ENCODE measurements around the gene CHIA. TPM values are rescaled to one million over a fixed set of nuclear protein-coding genes. Genes with fewer than 3 reads are reported as not detected.

Gene CHIA
- total RNA-seq, 2 donors from 2014 or later, result not detected

- Histone ChIP-seq H3K27me3 (no peaks in the 10 kb centered on the region), H3K9me3 (no peaks in the 10 kb centered on the region), H3K27ac (no peak overlapping the region), H3K36me3 (replicated peaks in 1 of 2; ENCODE audit: insufficient read depth in 1 of 2, low read depth in 2 of 2) (no peaks in the 10 kb centered on the region), H3K4me1 (no peaks in the 10 kb centered on the region), H3K4me3 (no peak overlapping the region)
- no peak for DNase-seq
- ATAC-seq, result no peak
- TF ChIP-seq POLR2A (IDR thresholded peaks at IDR 0.05), result no peak
- TF ChIP-seq CTCF (IDR thresholded peaks at IDR 0.05), result no peak
- intact Hi-C loops (cut with DNase I), result no loop called here
- 59 to 68% methylated on average over 4 to 5 of the region's 5 CpGs for WGBS, 2 donors
Observed at GRCh38 chr1:111289371-111289770, 1.3 kb upstream of the CHIA start.

GRCh38 chr1:111290104-111290503, 547 bp upstream of the CHIA start:
- Histone ChIP-seq H3K27me3 (no peaks in the 10 kb centered on the region), H3K27ac (no peak overlapping the region), H3K36me3 (replicated peaks in 1 of 2; ENCODE audit: insufficient read depth in 1 of 2, low read depth in 2 of 2) (no peaks in the 10 kb centered on the region), H3K4me3 (no peak overlapping the region), H3K4me1 (no peaks in the 10 kb centered on the region), H3K9me3 (no peaks in the 10 kb centered on the region)
- intact Hi-C loops (cut with DNase I), result no loop called here
- no peak for DNase-seq
- no peak for ATAC-seq
- WGBS, 2 donors, result 68 to 75% methylated on average over 3 of the region's 3 CpGs
- TF ChIP-seq CTCF (IDR thresholded peaks at IDR 0.05), result no peak
- TF ChIP-seq POLR2A (IDR thresholded peaks at IDR 0.05), result no peak

- no peak overlapping the region for H3K27ac ChIP-seq
- H3K4me3 ChIP-seq, result no peak overlapping the region
- no peaks in the 10 kb centered on the region for H3K27me3 ChIP-seq
- no peaks in the 10 kb centered on the region for H3K9me3 ChIP-seq
- intact Hi-C loops (cut with DNase I), result no loop called here
- DNase-seq (no peak), ATAC-seq (no peak)
- no peak for TF ChIP-seq POLR2A (IDR thresholded peaks at IDR 0.05)
- TF ChIP-seq CTCF (IDR thresholded peaks at IDR 0.05), result no peak
- H3K36me3 ChIP-seq (replicated peaks in 1 of 2; ENCODE audit: insufficient read depth in 1 of 2, low read depth in 2 of 2), result no peaks in the 10 kb centered on the region
- H3K4me1 ChIP-seq, result no peaks in the 10 kb centered on the region
Observed at GRCh38 chr1:111294390-111294789, 3.7 kb downstream of the CHIA start.

- TF ChIP-seq POLR2A (IDR thresholded peaks at IDR 0.05) (no peak), CTCF (IDR thresholded peaks at IDR 0.05) (no peak)
- intact Hi-C loops (cut with DNase I), result no loop called here
Observed at GRCh38 chr1:111302374-111302773, 11.7 kb downstream of the CHIA start.

GRCh38 chr1:111309690-111310089, 19.0 kb downstream of the CHIA start:
- intact Hi-C loops (cut with DNase I), result no loop called here
- Histone ChIP-seq H3K27me3 (no peaks in the 10 kb centered on the region), H3K9me3 (no peaks in the 10 kb centered on the region), H3K27ac (no peak overlapping the region), H3K4me1 (no peaks in the 10 kb centered on the region), H3K4me3 (no peak overlapping the region), H3K36me3 (replicated peaks in 1 of 2; ENCODE audit: insufficient read depth in 1 of 2, low read depth in 2 of 2) (no peaks in the 10 kb centered on the region)
- WGBS, 2 donors, result 35 to 40% methylated on average over 2 of the region's 2 CpGs
- no peak for DNase-seq
- TF ChIP-seq CTCF (IDR thresholded peaks at IDR 0.05), result no peak
- no peak for TF ChIP-seq POLR2A (IDR thresholded peaks at IDR 0.05)
- ATAC-seq, result no peak

More at GRCh38 chr1:111302374-111302773, 11.7 kb downstream of the CHIA start:
- no peak overlapping the region for H3K27ac ChIP-seq
- H3K4me3 ChIP-seq, result no peak overlapping the region
- H3K27me3 ChIP-seq, result no peaks in the 10 kb centered on the region
- H3K36me3 ChIP-seq (replicated peaks in 1 of 2; ENCODE audit: insufficient read depth in 1 of 2, low read depth in 2 of 2), result no peaks in the 10 kb centered on the region
- no peaks in the 10 kb centered on the region for H3K9me3 ChIP-seq
- WGBS, 2 donors, result 72 to 76% methylated on average over 3 of the region's 3 CpGs
- no peaks in the 10 kb centered on the region for H3K4me1 ChIP-seq
- ATAC-seq (no peak), DNase-seq (no peak)
